Forelimb muscle (tissue), 1 donor: Measurements from ENCODE around the gene GFOD2. TPM values are rescaled to one million over a fixed set of nuclear protein-coding genes. Genes with fewer than 3 reads are reported as not detected.

Source experiments
- DNase-seq: peaks from one replicate; pipeline ENCODE4 v3.0.0-alpha.2; 2013; ENCODE audit warnings: low read depth
- polyA plus RNA-seq: library from polyadenylated mRNA; unstranded; fragments of 120-200 nt; gene quantifications from one replicate; pipeline ENCODE4 v1.2.1, GENCODE V29; 2013; ENCODE audit not compliant: insufficient read length

GFOD2 gene
- polyA plus RNA-seq, 1 donor: 13.5 TPM

- peak; percentile 68 for DNase-seq
Measured at GRCh38 chr16:67659675-67660563, 59.2 kb downstream of the GFOD2 start, which contains the start of gene ACD. TSS of gene ACD (minus strand) at chr16:67660260. CDS start at chr16:67660220, 40 bp downstream.

- DNase-seq: no peak
Measured at GRCh38 chr16:67658849-67659674, 60.1 kb downstream of the GFOD2 start.

GRCh38 chr16:67657751-67658518 lies 61.2 kb downstream of the GFOD2 start:
- DNase-seq: no peak

- no peak for DNase-seq
Measured at GRCh38 chr16:67657017-67657608, 62.0 kb downstream of the GFOD2 start.

GRCh38 chr16:67656344-67657016 lies 62.6 kb downstream of the GFOD2 start:
- DNase-seq: no peak

- no peak for DNase-seq
Measured at GRCh38 chr16:67655363-67655762, 63.8 kb downstream of the GFOD2 start.

- no peak for DNase-seq
Measured at GRCh38 chr16:67654403-67654911, 64.7 kb downstream of the GFOD2 start.

GRCh38 chr16:67653789-67654402 lies 65.2 kb downstream of the GFOD2 start:
- DNase-seq: no peak

GRCh38 chr16:67653128-67653788 lies 65.9 kb downstream of the GFOD2 start:
- DNase-seq: no peak

- DNase-seq: no peak
Measured at GRCh38 chr16:67652578-67653127, 66.5 kb downstream of the GFOD2 start.

- DNase-seq: no peak
Measured at GRCh38 chr16:67651847-67652246, 67.3 kb downstream of the GFOD2 start.

- no peak for DNase-seq
Measured at GRCh38 chr16:67651039-67651438, 68.1 kb downstream of the GFOD2 start.

GRCh38 chr16:67650023-67650422 lies 69.1 kb downstream of the GFOD2 start:
- no peak for DNase-seq

GRCh38 chr16:67649494-67649931 lies 69.6 kb downstream of the GFOD2 start:
- DNase-seq: no peak

- DNase-seq: no peak
Measured at GRCh38 chr16:67648764-67649407, 70.2 kb downstream of the GFOD2 start.

- DNase-seq: no peak
Measured at GRCh38 chr16:67648088-67648763, 70.9 kb downstream of the GFOD2 start.

- DNase-seq: no peak
Measured at GRCh38 chr16:67647681-67648080, 71.4 kb downstream of the GFOD2 start.

- DNase-seq: no peak
Measured at GRCh38 chr16:67647111-67647651, 71.9 kb downstream of the GFOD2 start.
